HepG2 (cell line): ENCODE measurements around the gene MYO1C. TPM values are rescaled to one million over a fixed set of nuclear protein-coding genes. Genes with fewer than 3 reads are reported as not detected.
"Not testable (repeated sequence)": the region's sequence is repeated elsewhere in the genome, so short reads cannot be mapped to it uniquely, and the experiment has no call there.

Source experiments
- ATAC-seq: fragments of 200-7000 bp; cut with Tn5 transposase; 3 replicates; pipeline ENCODE4 v1.9.1; 2020; ENCODE audit warnings: mild to moderate bottlenecking, moderate library complexity
- BruUV-seq: library from RNA; stranded (reverse); fragments of 400-500 nt; replicated peaks from 2 replicates; lab custom pipeline; 2021; lab: Mats Ljungman, UMichigan
- CTCF ChIA-PET: fragments of 300-600 bp; formaldehyde crosslinking; extraction: SDS; loops from one replicate; lab custom pipeline; 2021; ENCODE audit warnings: low total read pairs, inconsistent platforms, low intra/inter-chr PET ratio; lab: Yijun Ruan, JAX
- POLR2A ChIA-PET: fragments of 350-600 bp; sonication (Branson Sonifier 250); formaldehyde crosslinking; loops from one replicate; lab custom pipeline; 2020; ENCODE audit warnings: antibody characterized with exemption, inconsistent platforms; lab: Yijun Ruan, JAX
- DNase-seq: peaks from one replicate; pipeline ENCODE4 v3.0.0-alpha.2; 2015; ENCODE audit warnings: low spot score
- FAIRE-seq: peaks from 3 replicates; lab custom pipeline; 2011; peaks lifted over from hg19 to GRCh38; lab: Jason Lieb, UNC
- H2AFZ ChIP-seq: one replicate; pipeline ENCODE4 v1.6.1; 2011; ENCODE audit warnings: low read length, inconsistent platforms
- H3K27ac ChIP-seq: fragments of 300-600 bp; 3 replicates; pipeline ENCODE4 v1.8.0; 2011; ENCODE audit warnings: mixed run types, mild to moderate bottlenecking, mixed read lengths, low read length, inconsistent platforms; ENCODE audit not compliant: insufficient read depth; ENCODE audit errors: extremely low read length
- H3K27me3 ChIP-seq, 2 experiments: fragments of 200-600 bp in 1 of 2; 2 replicates in 1 of 2; 3 replicates in 1 of 2; pipeline versions ENCODE4 v1.6.0 to v1.8.0; 2011; ENCODE audit warnings: low read length in 2 of 2, mild to moderate bottlenecking in 2 of 2, moderate library complexity in 2 of 2, inconsistent platforms in 1 of 2; ENCODE audit not compliant: insufficient read depth in 2 of 2, control insufficient read depth in 1 of 2
- H3K36me3 ChIP-seq, 2 experiments: fragments of 200-600 bp in 1 of 2; replicated peaks in 1 of 2; 2 replicates in 1 of 2; 3 replicates in 1 of 2; pipeline versions ENCODE4 v1.5.1 to v1.8.0; 2011; ENCODE audit warnings: low read length in 2 of 2, inconsistent platforms in 1 of 2; ENCODE audit not compliant: insufficient read depth in 2 of 2, control insufficient read depth in 1 of 2
- H3K4me1 ChIP-seq: 2 replicates; pipeline ENCODE4 v1.5.1; 2012; ENCODE audit warnings: low read length, inconsistent platforms; ENCODE audit not compliant: insufficient read depth
- H3K4me2 ChIP-seq: 2 replicates; pipeline ENCODE4 v1.6.0; 2011; ENCODE audit warnings: low read depth, low read length, inconsistent platforms
- H3K4me3 ChIP-seq, 3 experiments: fragments of 200-600 bp in 1 of 3; sonication (generic), shearing (Covaris generic) in 1 of 3; replicated peaks in 1 of 3; 2 replicates each; pipeline ENCODE4 v1.5.1; 2011 to 2016; ENCODE audit warnings: low read length in 3 of 3, inconsistent platforms in 2 of 3, low read depth in 2 of 3, mild to moderate bottlenecking in 2 of 3, control low read depth in 1 of 3, mixed read lengths in 1 of 3; ENCODE audit not compliant: insufficient read depth in 1 of 3
- H3K79me2 ChIP-seq: one replicate; pipeline ENCODE4 v1.6.1; 2011; ENCODE audit warnings: low read length, inconsistent platforms; ENCODE audit not compliant: insufficient read depth
- H3K9ac ChIP-seq: 2 replicates; pipeline ENCODE4 v1.6.0; 2011; ENCODE audit warnings: mild to moderate bottlenecking, low read depth, low read length, inconsistent platforms; ENCODE audit not compliant: insufficient read depth
- H3K9me3 ChIP-seq: 2 replicates; pipeline ENCODE4 v1.5.1; 2012; ENCODE audit warnings: mild to moderate bottlenecking, low read length
- H4K20me1 ChIP-seq: 2 replicates; pipeline ENCODE4 v1.6.0; 2011; ENCODE audit warnings: inconsistent platforms, mild to moderate bottlenecking, low read length, moderate library complexity; ENCODE audit not compliant: insufficient read depth
- AGO1 ChIP-seq: fragments of 200-400 bp; formaldehyde crosslinking; IDR thresholded peaks from 2 replicates; pipeline ENCODE4 v1.6.1; 2017; ENCODE audit warnings: mild to moderate bottlenecking, low read depth, low read length, moderate library complexity; ENCODE audit not compliant: poor library complexity, severe bottlenecking
- ARNT2 ChIP-seq: sonication (generic); formaldehyde crosslinking; IDR thresholded peaks from 2 replicates; pipeline ENCODE4 v1.8.0; 2022; ENCODE audit warnings: mild to moderate bottlenecking, low read depth, missing genetic modification reagents, moderate library complexity
- HOXA9 ChIP-seq: sonication (generic); formaldehyde crosslinking; IDR thresholded peaks from 2 replicates; pipeline ENCODE4 v1.8.1; 2022; ENCODE audit warnings: missing genetic modification reagents, mild to moderate bottlenecking, moderate library complexity, borderline replicate concordance
- NFE2 ChIP-seq: sonication (generic); formaldehyde crosslinking; IDR thresholded peaks from 2 replicates; pipeline ENCODE4 v1.4.0; 2020; ENCODE audit warnings: missing genetic modification reagents
- NRL ChIP-seq: sonication (generic); formaldehyde crosslinking; IDR thresholded peaks from 2 replicates; pipeline ENCODE4 v1.5.0; 2020; ENCODE audit warnings: missing genetic modification reagents, mild to moderate bottlenecking, moderate library complexity, borderline replicate concordance
- PHF8 ChIP-seq: sonication (generic); formaldehyde crosslinking; IDR thresholded peaks from 2 replicates; pipeline ENCODE4 v1.5.0; 2020; ENCODE audit warnings: missing genetic modification reagents
- SMAD3 ChIP-seq: sonication (generic); formaldehyde crosslinking; IDR thresholded peaks from 2 replicates; pipeline ENCODE4 v1.4.0; 2020; ENCODE audit warnings: missing genetic modification reagents
- ZBTB7B ChIP-seq: sonication (generic); formaldehyde crosslinking; IDR thresholded peaks from 2 replicates; pipeline ENCODE4 v1.4.0; 2020; ENCODE audit warnings: missing genetic modification reagents
- ZFP37 ChIP-seq: sonication (generic); formaldehyde crosslinking; IDR thresholded peaks from 2 replicates; pipeline ENCODE4 v1.4.0; 2020; ENCODE audit warnings: missing genetic modification reagents, borderline replicate concordance
- ZMYM4 ChIP-seq: sonication (generic); formaldehyde crosslinking; IDR thresholded peaks from 2 replicates; pipeline ENCODE4 v1.8.1; 2023; ENCODE audit warnings: mild to moderate bottlenecking, missing genetic modification reagents
- WGBS: methylation state at CpG from one replicate; pipeline ENCODE4 v1.1.6; 2017; ENCODE audit warnings: low lambda C conversion rate; 5-methylcytosine and 5-hydroxymethylcytosine counted together
- in situ Hi-C: cut with HindIII; loops from 2 replicates; pipeline ENCODE4 v1.10.0; 2017; ENCODE audit warnings: low pct_unique_long_range_greater_than_20kb; ENCODE audit not compliant: extremely low pct_ligation_motif_present
- intact Hi-C: fragments of 100-400 bp; cut with micrococcal nuclease; formaldehyde crosslinking; loops from one replicate; pipeline ENCODE4 v1.10.0; 2022; ENCODE audit not compliant: unreplicated experiment
- polyA plus RNA-seq, 8 experiments: library from polyadenylated mRNA; depleted of rRNA in 3 of 8; stranded (reverse) in 7 of 8; unstranded in 1 of 8; fragments of >200 nt; fragmentation: Illumina TruSeq in 4 of 8; extraction: Trizol in 4 of 8; gene quantifications; 2 replicates each; pipeline versions ENCODE4 v1.2.1 to v1.2.3, GENCODE V29; 2011 to 2016; ENCODE audit warnings: low read depth in 4 of 8, missing spikeins in 1 of 8, mixed read lengths in 1 of 8; ENCODE audit not compliant: insufficient read depth in 1 of 8
- total RNA-seq, 5 experiments: library from RNA; depleted of rRNA; stranded (reverse); fragments of >200 nt; fragmentation: Illumina TruSeq; extraction: Trizol; gene quantifications; 2 replicates each; pipeline ENCODE4 v1.2.3, GENCODE V29; 2016; ENCODE audit warnings: low read depth in 1 of 5
- TF ChIP-seq, protein P1 (sequence below): sonication (generic); formaldehyde crosslinking; conservative IDR thresholded peaks from 2 replicates; pipeline ENCODE4 v1.5.0; 2020; ENCODE audit warnings: missing genetic modification reagents

The MYO1C gene
- total and polyA plus RNA-seq, 2 of the 13 experiments (the other 11 are each of a cell fraction or from before 2014, with no cell fraction given), result 22.7 to 40.8 TPM

GRCh38 chr17:1529863-1530262 is 37.4 kb upstream of the MYO1C start:
- no peaks in the 10 kb centered on the region for H4K20me1 ChIP-seq
- H3K79me2 ChIP-seq, result no peaks in the 10 kb centered on the region
- in situ Hi-C loops (no loop called here), intact Hi-C loops (no loop called here)
- WGBS, result 81% methylated on average over 2 of the region's 2 CpGs
- no peak for ATAC-seq
- ChIA-PET CTCF (no interaction called here), POLR2A (interaction anchor here (0.9 kb wide), 1 partner anchor 13 kb away, joined by 4 read pairs; the partner anchor contains the start of gene INPP5K)
- H3K4me3 ChIP-seq, result no peak overlapping the region
- H3K9me3 ChIP-seq, result no peaks in the 10 kb centered on the region
- no peak overlapping the region for H3K9ac ChIP-seq
- TF ChIP-seq ARNT2, result no peak
- no peaks in the 10 kb centered on the region for H3K4me1 ChIP-seq
- H2AFZ ChIP-seq, result no peak overlapping the region
- H3K27me3 ChIP-seq, result no peaks in the 10 kb centered on the region
- H3K4me2 ChIP-seq, result no peak overlapping the region
- no peak overlapping the region for H3K27ac ChIP-seq
- no peak for DNase-seq
- peaks cover 11 to 44% of the 10 kb centered on the region in 2 experiments for H3K36me3 ChIP-seq
- no TSS peak for BruUV-seq
- FAIRE-seq, result no peak

GRCh38 chr17:1526876-1527275 is 34.4 kb upstream of the MYO1C start:
- in situ Hi-C loops, CTCF ChIA-PET, ATAC-seq, H3K4me3 ChIP-seq, H3K4me1 ChIP-seq, BruUV-seq, H3K4me2 ChIP-seq, FAIRE-seq, H3K79me2 ChIP-seq, H4K20me1 ChIP-seq, H2AFZ ChIP-seq, intact Hi-C loops, POLR2A ChIA-PET, H3K27me3 ChIP-seq, H3K9me3 ChIP-seq, DNase-seq, H3K9ac ChIP-seq, H3K27ac ChIP-seq: not testable (repeated sequence)
- H3K36me3 ChIP-seq, result peaks cover 7 to 18% of the 10 kb centered on the region in 2 experiments
- WGBS, result 83% methylated on average over 4 of the region's 4 CpGs

DNA sequence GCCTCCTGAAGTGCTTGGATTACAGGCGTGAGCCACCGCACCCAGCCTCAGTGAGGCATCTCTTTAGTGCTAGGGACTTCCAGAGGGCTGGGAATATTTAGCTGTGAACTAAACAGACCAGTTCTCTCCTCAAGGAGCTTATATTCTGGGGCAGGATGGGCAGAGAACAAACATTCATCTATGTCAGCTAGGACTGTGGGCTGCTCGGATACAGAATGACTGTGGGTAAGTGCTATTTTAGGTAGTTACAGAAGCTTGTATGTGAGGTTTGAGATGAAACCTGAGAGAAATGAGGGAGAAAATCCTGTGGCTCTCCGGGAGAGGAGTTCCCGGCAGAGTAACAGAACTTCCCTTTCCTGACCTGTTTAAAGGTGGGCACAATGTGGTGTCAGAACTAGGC is 30.1 kb upstream of the MYO1C start:
- POLR2A ChIA-PET, result no interaction called here
- H3K4me3 ChIP-seq, result no peak overlapping the region
- H3K27me3 ChIP-seq, result no peaks in the 10 kb centered on the region
- H3K4me2 ChIP-seq, result no peak overlapping the region
- CTCF ChIA-PET, result no interaction called here
- no peak overlapping the region for H3K27ac ChIP-seq
- H2AFZ ChIP-seq, result no peak overlapping the region
- no TSS peak for BruUV-seq
- DNase-seq, result no peak
- peaks cover 6 to 7% of the 10 kb centered on the region in 2 experiments; a peak in 4 of 5 replicates for H3K36me3 ChIP-seq
- intact Hi-C loops (no loop called here), in situ Hi-C loops (no loop called here)
- no peak for FAIRE-seq
- H4K20me1 ChIP-seq, result no peaks in the 10 kb centered on the region
- H3K4me1 ChIP-seq, result peaks cover 8% of the 10 kb centered on the region
- no peak for ATAC-seq
- no peak overlapping the region for H3K9ac ChIP-seq
- no peaks in the 10 kb centered on the region for H3K9me3 ChIP-seq
- H3K79me2 ChIP-seq, result peaks cover 2% of the 10 kb centered on the region
- WGBS, result 98% methylated on average over 5 of the region's 5 CpGs
- no peak for TF ChIP-seq AGO1
- no peak for TF ChIP-seq NFE2 (CRISPR knock-in tag)
- no peak for TF ChIP-seq ZMYM4 (CRISPR knock-in tag)
- no peak for TF ChIP-seq PHF8 (CRISPR knock-in tag)
- no peak for TF ChIP-seq ZBTB7B (CRISPR knock-in tag)
- no peak for TF ChIP-seq NRL
- TF ChIP-seq, protein P1, sequence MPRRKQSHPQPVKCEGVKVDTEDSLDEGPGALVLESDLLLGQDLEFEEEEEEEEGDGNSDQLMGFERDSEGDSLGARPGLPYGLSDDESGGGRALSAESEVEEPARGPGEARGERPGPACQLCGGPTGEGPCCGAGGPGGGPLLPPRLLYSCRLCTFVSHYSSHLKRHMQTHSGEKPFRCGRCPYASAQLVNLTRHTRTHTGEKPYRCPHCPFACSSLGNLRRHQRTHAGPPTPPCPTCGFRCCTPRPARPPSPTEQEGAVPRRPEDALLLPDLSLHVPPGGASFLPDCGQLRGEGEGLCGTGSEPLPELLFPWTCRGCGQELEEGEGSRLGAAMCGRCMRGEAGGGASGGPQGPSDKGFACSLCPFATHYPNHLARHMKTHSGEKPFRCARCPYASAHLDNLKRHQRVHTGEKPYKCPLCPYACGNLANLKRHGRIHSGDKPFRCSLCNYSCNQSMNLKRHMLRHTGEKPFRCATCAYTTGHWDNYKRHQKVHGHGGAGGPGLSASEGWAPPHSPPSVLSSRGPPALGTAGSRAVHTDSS (CRISPR knock-in tag), result no peak
- no peak for TF ChIP-seq ZFP37 (CRISPR knock-in tag)
- no peak for TF ChIP-seq HOXA9 (CRISPR knock-in tag)
- no peak for TF ChIP-seq SMAD3
